Fibroblast of pulmonary artery (primary cell): ENCODE measurements around the gene STAMBPL1.
A peak's percentile ranks its signal among the peaks of the same experiment; 100 is the strongest.

Experiments
- DNase-seq: peaks from one replicate; pipeline ENCODE4 v3.0.0-alpha.2; 2010; ENCODE audit warnings: low read depth
- H3K4me3 ChIP-seq: replicated peaks from 2 replicates; pipeline ENCODE4 v1.5.1; 2011; ENCODE audit warnings: low read depth, mild to moderate bottlenecking, control low read depth, low read length, moderate library complexity
- CTCF ChIP-seq: IDR thresholded peaks from 2 replicates; pipeline ENCODE4 v1.5.1; 2011; ENCODE audit warnings: mild to moderate bottlenecking, control low read depth, low read length, inconsistent platforms; ENCODE audit errors: missing control alignments

STAMBPL1 gene

GRCh38 chr10:88879534-88880281, at the start of gene STAMBPL1:
TSS of gene STAMBPL1 (plus strand) at chr10:88880245. CDS start at chr10:88901709, 21,464 bp downstream.
- no peak for TF ChIP-seq CTCF
- H3K4me3 ChIP-seq: peak within 1 kb of the TSS; percentile 74
- no peak for DNase-seq

GRCh38 chr10:88830643-88831268, 49.3 kb upstream of the STAMBPL1 start:
- H3K4me3 ChIP-seq: no peak overlapping the region
- no peak for TF ChIP-seq CTCF
- DNase-seq: no peak

- H3K4me3 ChIP-seq: no peak overlapping the region
- no peak for TF ChIP-seq CTCF
- DNase-seq: no peak
Measured at GRCh38 chr10:88831709-88832108, 48.3 kb upstream of the STAMBPL1 start.

GRCh38 chr10:88832376-88832775, 47.7 kb upstream of the STAMBPL1 start:
- no peak overlapping the region for H3K4me3 ChIP-seq
- DNase-seq: no peak
- TF ChIP-seq CTCF: no peak

- no peak overlapping the region for H3K4me3 ChIP-seq
- no peak for DNase-seq
- no peak for TF ChIP-seq CTCF
Measured at GRCh38 chr10:88833156-88833555, 46.9 kb upstream of the STAMBPL1 start.

- no peak overlapping the region for H3K4me3 ChIP-seq
- TF ChIP-seq CTCF: no peak
- DNase-seq: no peak
Measured at GRCh38 chr10:88833723-88834122, 46.3 kb upstream of the STAMBPL1 start.
